Suppressor macrophage treated with lipopolysaccharide for 1 hour (primary cell): ENCODE results near the gene APOBEC3G.
"Not testable (repeated sequence)": the region's sequence is repeated elsewhere in the genome, so short reads cannot be mapped to it uniquely, and the experiment has no call there.

ENCODE experiments used
- DNase-seq, 3 donors: peaks; one replicate each; pipeline ENCODE4 v3.0.0-alpha.2; 2020 to 2022

The APOBEC3G gene

DNA sequence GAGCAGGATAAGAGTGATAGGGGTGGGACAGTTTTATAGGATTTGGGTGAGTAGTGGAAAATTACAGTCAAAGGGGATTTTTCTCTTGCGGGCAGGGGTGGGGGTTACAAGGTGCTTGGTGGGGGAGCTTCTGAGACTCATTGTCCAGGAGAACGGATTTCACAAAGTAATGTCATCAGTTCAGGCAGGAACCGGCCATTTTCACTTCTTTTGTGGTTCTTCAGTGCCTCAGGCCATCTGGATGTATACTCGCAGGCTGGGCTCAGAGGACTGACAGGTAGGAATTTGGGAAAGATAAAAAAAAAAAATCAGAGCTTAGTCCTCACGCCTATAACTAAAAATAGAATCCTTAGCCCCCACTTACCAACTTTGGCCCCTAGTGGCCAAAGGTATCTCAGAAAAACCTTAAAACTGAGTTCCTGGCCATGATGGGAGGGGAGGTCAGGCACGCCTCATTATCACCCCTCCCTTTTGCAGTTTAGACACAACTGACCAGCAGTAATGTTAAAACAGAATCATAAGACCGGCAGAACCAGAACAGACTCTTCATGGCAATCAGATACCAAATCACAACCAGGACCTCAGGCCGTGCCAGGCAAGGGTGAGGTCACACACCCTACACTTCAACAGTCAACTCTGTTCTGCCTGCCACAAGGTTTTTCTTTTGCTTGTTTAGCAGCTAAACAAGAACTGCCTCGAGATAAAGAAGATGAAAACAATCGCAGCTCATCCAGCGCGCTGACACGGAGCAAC is 8.9 kb upstream of the APOBEC3G start:
- DNase-seq, result no peak

DNA sequence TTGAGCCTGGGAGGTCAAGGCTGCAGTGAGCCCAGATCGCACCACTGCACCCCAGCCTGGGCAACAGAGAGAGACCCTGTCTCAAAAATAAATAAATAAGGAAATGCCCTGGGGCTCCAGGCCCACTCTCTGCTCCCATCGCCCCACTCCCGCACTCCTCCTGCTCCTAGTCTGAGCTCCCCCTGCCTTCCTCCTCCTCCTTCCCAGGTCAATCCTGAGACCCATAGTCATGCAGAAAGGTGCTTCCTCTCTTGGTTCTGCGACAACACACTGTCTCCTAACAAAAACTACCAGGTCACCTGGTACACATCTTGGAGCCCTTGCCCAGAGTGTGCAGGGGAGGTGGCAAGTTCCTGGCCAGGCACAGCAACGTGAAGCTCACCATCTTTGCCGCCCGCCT is 6.9 kb upstream of the APOBEC3G start:
- no peak for DNase-seq

- DNase-seq, result peak in 1 of 3 donors; percentile 16
Observed at GRCh38 chr22:39072581-39072981, 4.5 kb upstream of the APOBEC3G start.

GRCh38 chr22:39073981-39074380 is 3.1 kb upstream of the APOBEC3G start:
- no peak for DNase-seq

DNA sequence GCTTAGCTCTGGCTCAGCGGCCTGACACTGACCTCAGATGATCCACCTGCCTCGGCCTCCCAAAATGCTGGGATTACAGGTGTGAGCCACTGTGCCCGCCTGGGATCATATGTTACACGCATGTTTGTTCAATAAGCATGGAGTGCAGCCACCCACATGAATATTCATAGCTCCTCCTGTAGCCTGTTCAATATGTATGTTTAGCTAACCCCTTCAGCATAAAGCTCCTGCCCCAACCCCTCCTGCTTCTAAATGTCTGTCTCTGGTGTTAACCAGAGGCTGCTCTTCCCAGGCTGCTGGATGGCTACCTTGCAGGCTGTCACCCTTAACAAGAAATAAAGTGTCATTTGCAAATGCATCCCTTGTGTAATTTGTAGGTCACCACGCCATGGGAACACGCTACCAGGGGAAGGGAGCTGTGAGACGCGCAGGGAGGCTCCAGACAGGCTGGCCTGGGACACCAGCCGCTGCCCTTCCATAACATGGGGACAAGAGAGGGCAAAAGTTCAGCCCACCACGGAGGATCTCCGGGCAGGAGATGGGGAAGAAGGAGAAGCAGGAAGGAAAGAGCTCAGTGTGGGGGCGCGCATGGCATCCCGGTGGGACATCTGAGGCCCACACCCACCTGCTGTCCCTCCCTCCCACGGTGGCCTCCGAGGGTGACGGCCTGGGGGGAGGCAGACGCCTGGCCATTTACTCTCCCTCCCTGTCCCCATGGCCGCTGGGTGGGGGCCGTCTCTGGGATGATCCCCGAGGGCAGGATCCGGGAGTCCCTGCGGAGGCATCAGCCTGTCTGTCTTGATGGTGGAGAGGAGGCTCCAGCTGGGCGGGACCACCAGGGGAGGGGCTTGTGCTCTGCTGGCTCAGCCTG is 685 bp upstream of the APOBEC3G start:
- not testable (repeated sequence) for DNase-seq

- DNase-seq, result not testable (repeated sequence)
Observed at GRCh38 chr22:39077912-39078311, 837 bp downstream of the APOBEC3G start.

- no peak for DNase-seq
Observed at GRCh38 chr22:39078329-39078728, 1.3 kb downstream of the APOBEC3G start.

- not testable (repeated sequence) for DNase-seq
Observed at GRCh38 chr22:39079054-39079637, 2.1 kb downstream of the APOBEC3G start.

DNA sequence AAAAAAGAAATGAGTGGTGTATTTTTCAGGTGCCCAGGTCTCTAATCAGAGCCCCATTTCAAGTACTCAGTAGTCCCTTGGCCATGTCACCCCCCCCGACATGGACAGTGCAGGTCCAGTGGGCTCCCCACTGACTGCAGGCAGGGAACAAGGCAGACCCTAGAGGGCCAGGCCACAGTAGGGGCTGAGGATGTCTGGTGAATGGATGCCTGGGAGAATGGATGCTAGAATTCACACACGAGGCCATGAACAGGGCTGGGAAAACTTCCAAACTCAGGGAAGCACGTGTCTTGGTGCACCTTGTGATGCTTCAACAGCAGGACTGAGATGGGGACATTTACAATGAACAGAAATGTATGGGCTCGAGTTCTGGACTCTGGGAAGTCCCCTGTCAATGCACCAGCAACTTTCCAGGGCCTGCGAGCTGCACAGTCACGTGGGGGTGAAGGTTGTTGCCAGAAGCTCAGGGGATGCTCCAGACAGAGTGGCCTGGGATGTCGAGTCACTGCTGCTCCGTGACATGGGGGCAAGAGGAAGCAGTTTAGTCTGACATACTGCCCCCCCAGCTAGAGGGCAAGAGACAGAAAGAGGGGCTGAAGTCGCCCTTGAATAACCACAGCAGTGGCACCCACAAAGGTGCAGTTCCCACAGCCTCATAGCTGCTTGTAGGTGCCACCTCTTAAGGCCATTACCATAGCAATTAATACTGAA is 3.1 kb downstream of the APOBEC3G start:
- no peak for DNase-seq

DNA sequence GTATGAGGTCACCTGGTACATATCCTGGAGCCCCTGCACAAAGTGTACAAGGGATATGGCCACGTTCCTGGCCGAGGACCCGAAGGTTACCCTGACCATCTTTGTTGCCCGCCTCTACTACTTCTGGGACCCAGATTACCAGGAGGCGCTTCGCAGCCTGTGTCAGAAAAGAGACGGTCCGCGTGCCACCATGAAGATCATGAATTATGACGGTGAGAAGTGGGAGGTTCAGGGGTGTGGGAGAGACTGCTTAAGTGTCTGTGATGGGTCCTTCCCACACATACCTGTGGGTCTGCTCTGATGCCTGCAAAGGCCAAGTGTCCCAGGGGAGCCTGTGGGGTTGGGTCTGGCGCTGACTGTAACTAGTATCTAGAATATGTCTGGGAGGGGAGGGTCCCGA is 3.9 kb downstream of the APOBEC3G start:
- DNase-seq, result no peak

GRCh38 chr22:39081598-39081997 is 4.5 kb downstream of the APOBEC3G start:
- no peak for DNase-seq

DNA sequence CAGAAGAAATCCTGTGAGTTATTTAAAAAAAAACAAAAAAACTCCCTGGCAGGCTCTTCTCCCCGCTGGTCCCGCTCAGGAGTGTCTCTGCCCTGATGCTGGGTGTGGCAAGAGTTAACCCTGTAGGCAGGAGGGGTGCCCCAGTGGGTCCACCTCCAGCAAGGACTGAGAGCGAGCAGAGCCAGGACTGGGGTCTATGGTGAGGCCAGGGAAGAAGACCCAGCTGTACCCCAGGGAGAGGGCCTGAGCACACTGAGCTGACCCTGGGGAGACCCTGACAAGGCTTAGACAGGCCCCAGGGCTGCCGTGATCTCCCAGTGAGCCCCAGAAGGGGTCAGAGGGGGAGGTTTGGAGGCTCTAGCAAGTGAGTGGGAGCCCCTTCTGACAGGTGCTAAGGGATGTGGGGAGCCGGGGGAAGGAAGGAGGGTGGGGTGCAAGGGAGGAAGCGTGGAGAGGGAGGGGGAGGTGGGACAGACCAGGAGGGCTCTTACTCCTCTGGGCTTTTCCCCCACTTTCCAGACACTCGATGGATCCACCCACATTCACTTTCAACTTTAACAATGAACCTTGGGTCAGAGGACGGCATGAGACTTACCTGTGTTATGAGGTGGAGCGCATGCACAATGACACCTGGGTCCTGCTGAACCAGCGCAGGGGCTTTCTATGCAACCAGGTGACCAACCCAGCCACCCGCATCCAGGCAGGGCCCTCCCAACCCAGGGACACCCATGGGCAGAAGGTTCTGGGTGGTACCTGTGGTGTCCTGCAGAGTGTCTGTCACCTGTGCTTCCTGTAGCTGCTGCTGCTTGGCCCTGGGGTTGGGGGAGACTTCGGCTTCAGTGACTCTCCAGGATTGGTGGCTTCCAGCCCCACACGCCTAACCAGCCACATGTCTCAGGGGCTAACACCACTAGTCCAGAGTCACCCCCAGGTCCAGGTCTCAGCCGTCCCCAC is 6.4 kb downstream of the APOBEC3G start:
- DNase-seq, result no peak

GRCh38 chr22:39084666-39085065 is 7.6 kb downstream of the APOBEC3G start:
- no peak for DNase-seq

DNA sequence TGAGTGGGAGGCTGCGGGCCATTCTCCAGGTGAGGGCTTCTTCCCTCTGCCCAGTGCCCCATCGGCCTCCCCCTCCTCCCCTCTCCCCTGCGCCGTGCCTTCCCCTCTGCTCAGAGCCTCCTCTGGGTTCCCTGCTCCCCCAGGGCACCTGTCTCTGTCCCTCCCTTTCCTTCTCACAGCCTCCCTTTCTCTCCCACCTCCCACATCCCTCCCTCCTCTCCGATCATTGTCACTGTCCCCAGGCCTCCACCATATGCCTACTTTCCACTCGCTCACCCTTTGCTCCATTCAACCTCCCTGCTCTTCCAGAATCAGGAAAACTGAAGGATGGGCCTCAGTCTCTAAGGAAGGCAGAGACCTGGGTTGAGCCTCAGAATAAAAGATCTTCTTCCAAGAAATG is 10.0 kb downstream of the APOBEC3G start:
- no peak for DNase-seq

DNA sequence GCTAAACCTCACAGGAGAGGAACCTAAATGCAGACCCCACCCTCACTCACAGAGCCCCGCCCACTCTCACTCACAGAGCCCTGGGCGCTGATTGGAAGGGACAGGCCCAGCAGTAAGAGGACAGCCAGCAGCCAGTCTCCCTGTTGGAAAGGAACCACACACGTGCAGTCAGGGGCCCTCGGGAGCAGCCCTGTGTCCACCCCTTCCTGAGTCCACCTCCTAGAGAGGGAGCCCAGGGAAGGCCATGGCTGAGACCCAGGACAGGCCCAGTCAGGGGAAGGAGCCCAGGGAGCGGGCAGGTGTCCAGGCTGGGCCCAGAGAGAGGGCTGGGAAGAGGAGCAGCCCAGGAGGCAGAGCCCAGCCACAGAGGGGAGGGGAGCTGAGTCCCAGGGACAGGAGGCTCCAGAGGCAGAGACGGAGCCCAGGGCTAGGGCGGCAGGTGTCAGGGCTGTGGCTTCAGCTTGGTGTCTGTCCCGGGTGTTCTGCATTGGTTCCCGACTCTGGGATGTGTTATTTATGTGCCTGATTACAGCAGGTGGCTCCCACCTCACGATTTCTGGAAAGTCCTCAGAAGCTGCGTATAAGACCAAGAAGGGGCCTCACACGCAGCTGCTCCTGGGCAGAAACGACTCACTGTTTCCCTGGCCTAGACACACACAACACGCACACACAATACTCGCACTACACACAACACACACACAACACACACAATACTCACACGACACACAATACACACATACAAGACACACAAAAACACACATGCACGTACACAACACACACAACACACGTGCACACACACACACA is 11.0 kb downstream of the APOBEC3G start:
- no peak for DNase-seq

GRCh38 chr22:39088685-39089032 is 11.6 kb downstream of the APOBEC3G start:
- no peak for DNase-seq

- DNase-seq, result no peak
Observed at GRCh38 chr22:39089928-39090327, 12.9 kb downstream of the APOBEC3G start.

DNA sequence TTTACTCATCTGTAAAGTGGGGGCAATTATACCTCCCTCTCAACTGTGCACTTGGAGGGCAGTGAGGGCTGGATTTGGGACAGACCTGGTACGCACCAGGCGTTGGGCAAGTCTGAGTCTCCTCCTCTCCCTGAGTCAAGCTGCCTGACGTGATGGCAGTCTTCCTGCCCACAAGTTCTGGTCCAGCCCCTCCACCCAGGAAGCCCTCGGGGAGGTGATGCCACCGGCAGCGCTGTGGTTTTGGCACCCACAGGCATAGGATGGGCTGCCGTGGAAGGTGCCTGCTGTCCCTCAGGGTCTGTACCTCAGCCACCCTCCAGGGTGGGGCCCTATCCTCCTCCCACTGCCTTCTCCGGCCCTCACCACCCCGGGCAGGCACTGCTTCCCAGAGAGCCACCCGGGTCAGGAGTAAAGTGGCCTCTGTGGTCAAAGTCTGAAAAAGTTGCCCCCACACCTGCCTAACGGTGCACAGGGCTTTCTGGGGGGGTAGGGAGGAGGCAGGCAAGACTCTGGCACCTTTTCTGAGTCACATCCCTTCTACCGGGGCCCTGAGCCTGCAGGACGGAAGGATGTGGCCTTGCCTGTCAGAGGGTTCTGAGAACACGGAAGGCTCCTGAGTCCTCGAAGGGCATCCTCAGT is 13.5 kb downstream of the APOBEC3G start:
- no peak for DNase-seq

- no peak for DNase-seq
Observed at GRCh38 chr22:39091126-39092081, 14.3 kb downstream of the APOBEC3G start.
